MM.1S (cell line): Measurements from ENCODE around the gene MYO1G.

ENCODE experiments used
- DNase-seq: peaks from one replicate; pipeline ENCODE4 v3.0.0-alpha.2; 2015
- H2AFZ ChIP-seq: fragments of 300-600 bp; sonication (generic); 2 replicates; pipeline ENCODE4 v1.6.0; 2016; ENCODE audit warnings: antibody characterized with exemption, low read length
- H3F3A ChIP-seq: fragments of 300-600 bp; sonication (generic); 2 replicates; pipeline ENCODE4 v1.6.1; 2016; ENCODE audit warnings: mild to moderate bottlenecking, antibody characterized with exemption, low read length, moderate library complexity, mixed read lengths; ENCODE audit not compliant: insufficient read depth
- H3K27ac ChIP-seq: fragments of 300-600 bp; sonication (generic); 2 replicates; pipeline ENCODE4 v1.5.1; 2016; ENCODE audit warnings: mild to moderate bottlenecking, low read length
- H3K27me3 ChIP-seq: fragments of 300-600 bp; sonication (generic); replicated peaks from 2 replicates; pipeline ENCODE4 v1.6.0; 2016; ENCODE audit warnings: low read length; ENCODE audit not compliant: insufficient read depth
- H3K36me3 ChIP-seq: fragments of 300-600 bp; sonication (generic); replicated peaks from 2 replicates; pipeline ENCODE4 v1.6.1; 2016; ENCODE audit warnings: mild to moderate bottlenecking, low read length, mixed read lengths; ENCODE audit not compliant: insufficient read depth
- H3K4me1 ChIP-seq: fragments of 300-600 bp; sonication (generic); 2 replicates; pipeline ENCODE4 v1.6.1; 2016; ENCODE audit warnings: low read length, mixed read lengths
- H3K4me2 ChIP-seq: fragments of 300-600 bp; sonication (generic); 2 replicates; pipeline ENCODE4 v1.6.0; 2016; ENCODE audit warnings: low read depth, low read length
- H3K4me3 ChIP-seq: fragments of 300-600 bp; sonication (generic); 2 replicates; pipeline ENCODE4 v1.5.1; 2016; ENCODE audit warnings: low read length, mixed read lengths
- H3K79me2 ChIP-seq: fragments of 300-600 bp; sonication (generic); 2 replicates; pipeline ENCODE4 v1.6.1; 2016; ENCODE audit warnings: mixed run types, low read length, mixed read lengths
- H3K9ac ChIP-seq: fragments of 300-600 bp; sonication (generic); 2 replicates; pipeline ENCODE4 v1.6.1; 2016; ENCODE audit warnings: low read length, mixed read lengths
- H3K9me2 ChIP-seq: fragments of 300-600 bp; sonication (generic); replicated peaks from 2 replicates; pipeline ENCODE4 v1.6.1; 2016; ENCODE audit warnings: mild to moderate bottlenecking, low read length, mixed read lengths; ENCODE audit not compliant: insufficient read depth
- H3K9me3 ChIP-seq: fragments of 300-600 bp; sonication (generic); replicated peaks from 2 replicates; pipeline ENCODE4 v1.6.1; 2016; ENCODE audit warnings: mild to moderate bottlenecking, low read length, mixed read lengths; ENCODE audit not compliant: insufficient read depth
- H4K20me1 ChIP-seq: fragments of 300-600 bp; sonication (generic); 2 replicates; pipeline ENCODE4 v1.6.1; 2016; ENCODE audit warnings: mild to moderate bottlenecking, low read length, moderate library complexity, mixed read lengths; ENCODE audit not compliant: insufficient read depth
- CTCF ChIP-seq: fragments of 300-600 bp; sonication (generic); IDR thresholded peaks from 2 replicates; pipeline ENCODE4 v1.5.1; 2016; ENCODE audit warnings: antibody characterized with exemption, low read length, mixed read lengths
- EZH2 ChIP-seq: fragments of 300-600 bp; sonication (generic); optimal IDR thresholded peaks from 2 replicates; pipeline ENCODE3; 2017; ENCODE audit warnings: low read depth, mild to moderate bottlenecking, antibody characterized with exemption, low read length, mixed read lengths
- EZH2phosphoT487 ChIP-seq: fragments of 300-600 bp; sonication (generic); IDR thresholded peaks from 2 replicates; pipeline ENCODE4 v1.6.1; 2018; ENCODE audit warnings: antibody characterized with exemption, low read length

The MYO1G gene

GRCh38 chr7:44967571-44968446 lies 11.0 kb downstream of the MYO1G start:
- H4K20me1 ChIP-seq, result no peaks in the 10 kb centered on the region
- no peak overlapping the region for H3K4me3 ChIP-seq
- no peaks in the 10 kb centered on the region for H3K9me3 ChIP-seq

GRCh38 chr7:44966731-44967538 lies 11.9 kb downstream of the MYO1G start:
- H3K4me2 ChIP-seq, result no peak overlapping the region
- DNase-seq, result no peak
- no peaks in the 10 kb centered on the region for H3K4me1 ChIP-seq
- no peaks in the 10 kb centered on the region for H3K27me3 ChIP-seq
- TF ChIP-seq EZH2phosphoT487 (no peak), EZH2 (no peak), CTCF (no peak)
- no peak overlapping the region for H2AFZ ChIP-seq
- no peaks in the 10 kb centered on the region for H3K36me3 ChIP-seq
- H3K9me3 ChIP-seq, result no peaks in the 10 kb centered on the region
- H3K79me2 ChIP-seq, result no peaks in the 10 kb centered on the region
- H3K27ac ChIP-seq, result no peak overlapping the region
- H3K9ac ChIP-seq, result no peak overlapping the region
- H4K20me1 ChIP-seq, result no peaks in the 10 kb centered on the region
- no peak overlapping the region for H3K4me3 ChIP-seq
- no peaks in the 10 kb centered on the region for H3K9me2 ChIP-seq
- H3F3A ChIP-seq, result no peaks in the 10 kb centered on the region

More at GRCh38 chr7:44967571-44968446, 11.0 kb downstream of the MYO1G start:
- Histone ChIP-seq H3K4me1 (no peaks in the 10 kb centered on the region), H3K27me3 (no peaks in the 10 kb centered on the region), H3K36me3 (no peaks in the 10 kb centered on the region), H3K79me2 (no peaks in the 10 kb centered on the region), H3K4me2 (no peak overlapping the region), H3F3A (no peaks in the 10 kb centered on the region), H2AFZ (no peak overlapping the region), H3K9ac (no peak overlapping the region), H3K9me2 (no peaks in the 10 kb centered on the region), H3K27ac (no peak overlapping the region)
- DNase-seq, result no peak
- TF ChIP-seq CTCF (peak; percentile 21), EZH2phosphoT487 (no peak), EZH2 (no peak)

- H3K9me2 ChIP-seq, result no peaks in the 10 kb centered on the region
- H3K4me2 ChIP-seq, result no peak overlapping the region
- H3K4me3 ChIP-seq, result no peak overlapping the region
- no peak for DNase-seq
- no peak overlapping the region for H3K9ac ChIP-seq
- no peak for TF ChIP-seq CTCF
- TF ChIP-seq EZH2phosphoT487, result no peak
- TF ChIP-seq EZH2, result no peak
- no peaks in the 10 kb centered on the region for H3K27me3 ChIP-seq
- H3K4me1 ChIP-seq, result no peaks in the 10 kb centered on the region
- no peak overlapping the region for H3K27ac ChIP-seq
- H4K20me1 ChIP-seq, result no peaks in the 10 kb centered on the region
- no peaks in the 10 kb centered on the region for H3K36me3 ChIP-seq
- H3K79me2 ChIP-seq, result no peaks in the 10 kb centered on the region
- H2AFZ ChIP-seq, result no peak overlapping the region
- no peaks in the 10 kb centered on the region for H3F3A ChIP-seq
- H3K9me3 ChIP-seq, result no peaks in the 10 kb centered on the region
These were observed 12.7 kb downstream of the MYO1G start for GRCh38 chr7:44965937-44966730.
